Stimulated activated CD4-positive, alpha-beta T cell treated with anti-CD3 and anti-CD28 coated beads, TNF-alpha, amount 100 ng/mL, for 24 hours (primary cell): ENCODE results near the gene AP1S2.

Experiments used
- DNase-seq, 3 experiments: peaks; one replicate each; pipeline ENCODE4 v3.0.0-alpha.2; 2020; ENCODE audit warnings: low read depth in 3 of 3

The AP1S2 gene

DNA sequence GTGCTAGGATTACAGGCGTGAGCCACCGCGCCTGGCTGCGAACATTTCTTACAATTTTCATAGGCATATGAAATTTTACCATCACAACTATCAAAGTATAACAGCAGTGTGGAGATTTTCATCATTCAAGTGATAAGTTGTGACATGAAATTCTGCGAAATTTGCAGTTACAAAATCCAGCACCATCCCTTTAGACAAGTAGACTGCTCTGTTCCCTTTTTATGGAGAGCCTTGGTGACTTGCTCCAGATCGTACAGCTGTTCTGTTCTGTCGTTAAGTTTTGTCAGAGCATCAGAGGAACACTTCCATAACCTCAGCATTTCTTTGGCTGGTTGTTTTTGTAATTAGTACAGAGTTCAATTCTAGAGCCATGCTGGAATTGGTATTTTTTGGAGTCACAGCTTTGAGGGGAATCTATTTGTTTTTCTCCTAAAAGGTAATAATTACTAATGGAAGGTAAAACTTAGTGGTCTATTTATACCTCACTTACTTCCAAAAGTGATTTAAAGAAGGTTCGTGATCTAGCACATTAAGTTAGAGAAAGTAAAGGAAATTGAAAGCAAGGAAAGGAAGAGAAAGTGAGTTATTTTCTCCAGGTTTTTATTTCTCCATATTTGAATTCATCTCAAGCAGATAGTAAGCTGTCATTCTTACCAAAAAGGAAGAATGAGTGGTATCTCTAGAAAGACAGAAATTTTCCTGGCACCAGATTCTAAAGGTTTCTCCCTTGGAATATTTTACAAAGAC is 42.2 kb downstream of the AP1S2 start:
- DNase-seq, result no peak

DNA sequence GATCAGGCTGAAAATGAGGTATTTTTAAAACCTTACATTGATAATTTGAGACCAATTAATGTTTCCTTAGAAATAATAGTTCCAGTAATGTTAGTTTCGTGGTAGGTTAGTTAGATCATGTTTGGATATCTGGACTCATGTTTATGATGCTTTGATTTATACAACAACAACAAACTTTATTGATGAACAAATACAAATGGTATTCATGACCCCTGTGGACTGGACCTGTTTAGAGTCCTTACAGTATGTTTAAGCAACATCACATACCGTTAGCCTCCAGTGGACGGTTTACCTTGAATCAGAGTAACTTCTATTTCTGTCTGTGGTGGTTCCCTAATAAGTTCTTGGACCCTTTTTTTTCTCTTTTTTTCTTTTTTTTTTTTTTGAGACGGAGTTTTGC is 46.4 kb downstream of the AP1S2 start:
- no peak for DNase-seq

DNA sequence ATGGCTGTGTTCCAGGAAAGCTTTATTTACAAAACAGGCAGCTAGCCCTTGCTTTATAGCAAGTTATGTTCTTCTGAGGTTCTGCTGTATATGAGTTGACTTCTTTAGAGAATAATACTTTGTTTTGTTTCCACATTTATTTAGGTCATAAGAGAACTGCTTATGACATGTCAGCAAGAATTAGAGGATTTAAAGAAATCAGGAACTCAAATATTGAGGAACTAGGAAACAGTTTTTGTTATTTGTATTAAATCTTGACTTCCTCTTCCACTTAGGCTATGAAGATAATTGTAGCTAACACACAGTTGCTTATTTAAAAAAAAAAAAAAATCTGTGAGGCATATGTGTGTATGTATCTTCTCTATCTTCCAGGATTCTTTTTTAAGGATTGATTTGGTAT is 50.0 kb downstream of the AP1S2 start:
- DNase-seq, result no peak

DNA sequence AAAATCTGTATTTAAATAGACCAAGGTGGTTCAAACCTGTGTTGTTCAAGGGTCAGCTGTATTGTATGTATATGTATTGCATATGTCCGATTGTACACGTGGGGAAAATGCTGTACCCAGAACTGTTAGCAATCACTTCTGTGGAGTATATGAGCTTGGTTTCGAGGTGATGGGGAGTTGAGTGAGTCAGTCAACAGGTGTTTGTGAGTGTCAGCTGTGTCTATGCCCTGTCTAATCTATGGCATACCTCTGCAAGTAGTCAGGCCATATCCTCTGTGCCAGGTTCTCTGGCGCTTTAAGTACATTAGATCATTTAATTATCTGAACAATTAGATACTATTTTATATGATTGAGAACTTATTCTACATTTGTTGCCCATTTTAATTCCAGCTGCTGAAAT is 56.9 kb downstream of the AP1S2 start:
- no peak for DNase-seq

DNA sequence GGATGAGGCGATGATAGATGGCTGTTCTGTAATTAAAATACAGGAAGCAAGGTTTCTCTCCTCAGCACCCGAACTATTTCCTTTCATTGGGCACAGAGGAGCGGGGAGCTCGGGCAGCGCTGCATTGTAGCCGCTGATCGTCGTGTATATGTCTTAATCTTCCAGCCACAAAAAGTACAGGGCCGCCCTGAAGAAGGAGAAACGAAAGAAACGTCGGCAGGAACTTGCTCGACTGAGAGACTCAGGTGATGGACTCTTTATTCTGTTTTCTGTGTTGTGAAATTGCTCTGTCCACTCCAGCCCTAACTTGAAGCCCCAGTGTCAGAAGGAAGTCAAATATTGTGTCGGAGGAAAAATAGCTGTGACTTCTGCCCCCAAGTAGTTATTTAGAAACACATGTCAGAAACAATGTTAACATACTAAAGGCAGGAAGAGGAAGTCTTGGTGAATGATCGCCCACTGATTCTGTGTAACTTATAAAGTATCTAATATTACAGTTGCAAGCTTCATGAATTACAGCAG is 63.8 kb downstream of the AP1S2 start:
- DNase-seq, result peak in 1 of 3 experiments; percentile 1

DNA sequence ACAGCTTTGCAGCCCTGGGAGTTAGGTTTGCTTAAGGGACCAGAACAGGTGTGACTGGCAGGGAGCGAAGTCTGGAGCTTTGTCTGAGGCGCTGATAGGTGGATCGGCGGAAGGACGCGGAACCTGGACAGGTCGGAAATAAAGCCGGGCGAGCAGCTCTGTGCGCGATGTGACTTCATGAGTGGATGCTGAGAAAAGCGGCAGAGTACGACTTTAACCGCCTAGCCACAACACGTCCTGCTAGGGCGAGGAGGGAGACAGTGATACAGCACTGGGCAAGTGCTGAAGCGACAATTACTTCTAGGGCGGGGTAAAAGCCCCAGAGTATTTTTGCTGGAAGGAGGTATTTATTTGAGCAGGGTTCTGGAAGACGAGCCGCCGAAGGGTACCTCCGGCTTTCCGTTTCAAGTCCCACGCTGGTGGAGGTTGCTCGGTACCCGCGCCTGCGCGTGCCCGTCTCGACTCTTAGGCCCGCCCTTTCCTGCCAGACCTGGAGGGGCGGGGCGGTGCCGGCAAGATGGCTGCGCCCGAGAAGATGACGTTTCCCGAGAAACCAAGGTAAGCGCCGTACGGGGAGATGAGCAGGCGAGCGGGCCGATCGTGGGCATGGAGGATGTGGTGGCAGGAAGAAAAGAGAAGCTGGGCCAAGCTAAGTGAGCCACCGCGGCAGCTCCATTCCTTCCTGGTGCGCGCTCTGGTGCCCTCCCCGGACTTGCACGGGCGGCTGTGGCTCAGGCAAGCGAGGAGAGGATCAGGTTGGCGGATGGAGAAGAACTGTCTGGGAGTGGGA is 64.4 kb downstream of the AP1S2 start, which contains the start of gene ZRSR2:
Gene ZRSR2, plus strand, starts transcription at position 506 of the 790 bp plus-strand sequence. Its CDS starts 12 bp downstream, at position 518.
- DNase-seq, result peak; percentile 73 to 84 (median 75)

DNA sequence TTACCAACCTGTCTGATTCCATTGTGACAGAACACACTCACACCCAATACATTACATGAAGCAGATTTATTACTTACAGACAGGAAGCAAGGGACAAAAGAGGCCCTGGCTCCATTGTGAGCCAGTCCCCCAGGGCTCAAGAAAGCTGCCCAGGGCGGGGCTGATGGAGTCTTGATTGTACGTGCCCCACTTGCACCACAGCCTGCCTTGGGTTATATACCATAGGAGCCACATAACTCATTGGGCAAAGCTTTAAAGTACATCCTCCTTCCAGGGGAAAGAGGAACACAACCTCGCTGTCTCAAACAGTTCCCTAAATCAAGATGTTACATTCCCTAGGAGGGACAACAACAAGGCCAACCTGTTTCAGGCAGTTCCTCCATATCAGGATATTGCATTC is 67.7 kb downstream of the AP1S2 start:
- DNase-seq, result no peak

DNA sequence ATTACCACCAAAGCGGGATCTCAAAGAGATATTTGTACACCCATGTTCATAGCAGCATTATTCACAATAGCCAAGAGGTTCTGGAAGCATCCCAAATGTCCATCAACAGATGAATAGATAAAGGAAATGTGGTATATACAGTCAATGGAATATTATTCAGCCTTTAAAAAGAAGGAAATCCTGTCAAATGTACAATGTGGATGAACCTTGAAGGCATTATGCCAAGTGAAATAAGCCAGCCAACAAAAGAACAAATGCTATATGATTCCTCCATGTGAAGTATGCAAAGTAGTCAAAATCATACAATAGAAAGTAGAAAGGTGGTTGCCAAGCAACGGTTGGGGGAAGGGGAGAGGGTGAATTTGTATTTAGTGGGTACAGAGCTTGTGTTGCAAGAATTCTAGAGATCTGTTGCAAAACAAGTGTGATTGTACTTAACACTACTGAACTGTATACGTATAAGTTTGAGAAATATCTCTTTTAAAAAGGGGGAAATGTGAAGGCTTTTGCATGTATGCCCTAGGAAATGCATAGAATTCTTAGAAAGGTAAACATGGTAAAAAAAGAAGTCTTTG is 69.3 kb downstream of the AP1S2 start:
- DNase-seq, result no peak

DNA sequence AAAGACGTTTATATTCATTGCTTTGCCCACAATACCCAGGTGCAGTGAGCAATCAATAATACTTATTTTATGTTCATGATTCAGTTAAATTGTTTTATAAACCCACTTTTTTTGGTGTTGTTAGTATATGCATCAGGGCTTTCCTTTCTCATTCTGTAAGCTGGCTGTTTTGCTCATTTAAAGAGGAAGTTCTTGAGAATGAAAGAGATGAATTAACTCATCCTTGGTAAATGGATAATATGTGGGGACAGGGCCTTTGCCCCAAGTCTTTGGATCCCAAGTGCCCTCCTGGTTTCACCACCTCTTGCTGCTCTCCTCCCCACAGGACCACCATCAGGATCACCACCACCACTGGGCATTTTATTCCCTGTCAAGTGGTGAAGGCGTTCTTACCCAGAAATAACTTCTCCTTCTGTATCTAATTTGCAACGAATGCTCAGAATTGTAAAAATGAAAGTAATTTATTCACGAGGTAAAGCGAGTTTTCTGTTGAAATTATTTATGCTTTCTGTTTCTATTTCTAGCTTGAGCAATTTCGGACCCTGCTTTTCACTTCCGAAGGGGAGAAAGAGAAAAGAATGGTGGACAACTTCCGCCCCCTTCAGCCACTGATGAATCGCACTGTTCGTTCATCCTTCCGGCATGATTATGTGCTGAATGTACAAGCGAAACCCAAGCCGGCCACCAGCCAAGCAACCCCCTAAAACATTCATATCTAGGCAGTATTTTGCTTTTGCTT is 72.5 kb downstream of the AP1S2 start:
- DNase-seq, result peak in 1 of 3 experiments; percentile 5
